Fibroblast of pulmonary artery (primary cell): ENCODE measurements around the gene JMJD7.

ENCODE experiments used
- DNase-seq: peaks from one replicate; pipeline ENCODE4 v3.0.0-alpha.2; 2010; ENCODE audit warnings: low read depth
- H3K4me3 ChIP-seq: replicated peaks from 2 replicates; pipeline ENCODE4 v1.5.1; 2011; ENCODE audit warnings: low read depth, mild to moderate bottlenecking, control low read depth, low read length, moderate library complexity
- TF ChIP-seq, protein P1 (sequence below): IDR thresholded peaks from 2 replicates; pipeline ENCODE4 v1.5.1; 2011; ENCODE audit warnings: mild to moderate bottlenecking, control low read depth, low read length, inconsistent platforms; ENCODE audit errors: missing control alignments

The JMJD7 gene

DNA sequence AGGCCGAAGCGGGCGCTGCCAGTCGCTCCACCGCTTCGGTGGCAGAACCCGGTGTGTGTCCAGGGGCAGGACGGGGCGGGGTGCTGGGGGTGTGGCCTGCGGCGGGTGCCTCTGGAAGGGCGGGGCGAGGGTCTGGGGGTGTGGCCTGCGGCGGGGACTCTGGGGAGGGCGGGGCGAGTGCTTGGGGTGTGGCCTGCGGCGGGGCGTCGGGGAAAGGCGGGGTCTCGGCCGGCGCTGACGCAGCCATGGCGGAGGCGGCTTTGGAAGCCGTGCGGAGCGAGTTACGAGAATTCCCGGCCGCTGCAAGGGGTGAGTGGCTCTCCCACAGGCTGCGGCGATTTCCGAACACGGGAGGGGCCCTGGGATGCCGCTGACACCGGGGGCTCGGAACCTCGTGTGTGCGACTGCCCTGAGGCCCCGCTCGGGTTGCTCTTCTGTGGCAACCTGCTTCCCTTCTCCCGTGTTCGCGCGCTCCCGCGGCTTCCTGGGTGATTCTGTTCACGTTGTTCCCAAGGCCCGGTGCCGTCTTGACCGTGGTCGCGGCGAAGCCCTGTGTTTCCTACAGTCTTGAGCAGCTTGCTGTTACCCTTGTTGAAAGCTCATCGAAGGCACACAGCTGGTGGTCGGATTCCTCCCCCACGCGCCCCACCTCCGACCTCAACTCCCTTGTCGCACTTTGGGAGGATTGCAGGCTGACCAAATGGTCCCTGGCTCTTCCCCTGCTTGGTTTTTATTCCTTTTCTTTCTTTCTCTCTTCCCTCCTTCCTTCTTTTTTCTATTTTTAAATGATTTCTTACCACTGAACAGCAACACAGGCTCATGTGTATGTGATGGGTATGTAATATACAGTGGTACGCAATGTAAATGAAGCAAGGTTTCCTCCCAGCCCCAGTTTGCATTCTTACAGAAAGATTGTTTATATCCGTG is at the start of gene JMJD7:
JMJD7 (plus strand) TSS at position 213 of the 927 bp plus-strand sequence; CDS start at position 246, 33 bp downstream.
- TF ChIP-seq, protein P1, sequence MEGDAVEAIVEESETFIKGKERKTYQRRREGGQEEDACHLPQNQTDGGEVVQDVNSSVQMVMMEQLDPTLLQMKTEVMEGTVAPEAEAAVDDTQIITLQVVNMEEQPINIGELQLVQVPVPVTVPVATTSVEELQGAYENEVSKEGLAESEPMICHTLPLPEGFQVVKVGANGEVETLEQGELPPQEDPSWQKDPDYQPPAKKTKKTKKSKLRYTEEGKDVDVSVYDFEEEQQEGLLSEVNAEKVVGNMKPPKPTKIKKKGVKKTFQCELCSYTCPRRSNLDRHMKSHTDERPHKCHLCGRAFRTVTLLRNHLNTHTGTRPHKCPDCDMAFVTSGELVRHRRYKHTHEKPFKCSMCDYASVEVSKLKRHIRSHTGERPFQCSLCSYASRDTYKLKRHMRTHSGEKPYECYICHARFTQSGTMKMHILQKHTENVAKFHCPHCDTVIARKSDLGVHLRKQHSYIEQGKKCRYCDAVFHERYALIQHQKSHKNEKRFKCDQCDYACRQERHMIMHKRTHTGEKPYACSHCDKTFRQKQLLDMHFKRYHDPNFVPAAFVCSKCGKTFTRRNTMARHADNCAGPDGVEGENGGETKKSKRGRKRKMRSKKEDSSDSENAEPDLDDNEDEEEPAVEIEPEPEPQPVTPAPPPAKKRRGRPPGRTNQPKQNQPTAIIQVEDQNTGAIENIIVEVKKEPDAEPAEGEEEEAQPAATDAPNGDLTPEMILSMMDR = no peak
- H3K4me3 ChIP-seq = peak within 1 kb of the TSS; percentile 87
- peak; percentile 87 for DNase-seq

DNA sequence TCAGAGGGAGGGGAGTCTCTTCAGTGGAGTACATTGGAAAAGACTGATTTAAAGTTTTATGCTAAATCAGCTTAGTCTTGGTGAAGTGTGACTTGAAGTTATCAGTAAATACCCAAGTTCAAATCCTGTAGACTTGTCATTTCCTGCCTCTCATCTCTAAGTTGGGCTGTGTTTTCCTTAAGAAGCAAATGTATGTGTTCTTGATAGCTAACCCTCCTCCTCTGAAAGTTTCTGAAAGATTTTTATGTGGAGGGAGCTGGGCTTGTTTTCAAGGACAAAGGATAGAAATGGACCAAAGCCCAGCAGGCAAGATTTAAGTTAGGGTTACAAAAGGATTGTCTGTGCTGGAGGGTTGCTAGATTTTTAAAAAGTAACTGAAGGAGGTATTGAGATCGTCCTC is 49.4 kb upstream of the JMJD7 start:
- TF ChIP-seq, protein P1 = no peak
- DNase-seq = peak; percentile 41
- no peak overlapping the region for H3K4me3 ChIP-seq

DNA sequence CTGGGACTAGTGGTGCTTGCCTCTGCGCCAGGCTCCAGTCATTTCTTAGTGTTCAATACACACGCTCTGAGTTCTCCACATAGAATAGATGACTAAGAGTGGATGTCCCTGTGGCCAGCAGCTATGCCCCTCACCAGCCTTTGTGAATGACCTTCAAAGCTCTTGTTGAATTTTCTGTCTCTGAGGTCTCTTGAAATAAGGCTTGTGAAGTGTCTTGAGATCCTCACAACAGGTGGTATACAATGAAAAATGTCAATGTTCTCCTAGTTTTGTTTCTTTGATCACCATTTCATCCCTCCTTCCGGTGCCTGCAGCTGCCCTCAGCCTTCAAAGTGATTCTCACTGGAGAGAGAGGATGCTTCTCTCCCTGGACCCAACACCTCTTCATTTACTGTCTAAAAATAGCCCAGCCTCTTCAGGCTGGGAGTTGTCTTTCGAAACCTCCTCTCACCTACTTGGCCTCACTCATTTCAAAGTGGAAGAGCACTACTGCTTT is 48.2 kb upstream of the JMJD7 start:
- DNase-seq = no peak
- no peak overlapping the region for H3K4me3 ChIP-seq
- TF ChIP-seq, protein P1 = no peak

DNA sequence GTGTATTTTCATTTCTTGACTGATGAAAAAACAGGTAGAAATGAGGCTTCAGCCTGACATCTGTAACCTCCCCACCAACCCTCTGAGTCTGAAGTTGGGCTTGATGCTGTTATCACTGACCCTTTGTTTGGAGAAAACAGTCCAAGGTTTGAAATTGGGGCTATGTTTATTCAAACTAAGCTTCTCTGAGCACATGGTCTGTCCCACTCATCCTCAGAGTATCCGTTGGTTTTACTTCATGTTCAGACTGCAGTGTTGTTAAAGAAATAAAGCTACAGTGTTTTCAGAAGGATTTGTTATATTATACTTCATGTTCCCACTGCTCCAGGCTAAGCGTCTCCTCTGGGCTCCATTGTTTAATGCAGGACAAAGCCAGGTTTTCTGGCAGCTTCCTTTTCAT is 47.6 kb upstream of the JMJD7 start:
- DNase-seq = no peak
- H3K4me3 ChIP-seq = no peak overlapping the region
- TF ChIP-seq, protein P1 = no peak

DNA sequence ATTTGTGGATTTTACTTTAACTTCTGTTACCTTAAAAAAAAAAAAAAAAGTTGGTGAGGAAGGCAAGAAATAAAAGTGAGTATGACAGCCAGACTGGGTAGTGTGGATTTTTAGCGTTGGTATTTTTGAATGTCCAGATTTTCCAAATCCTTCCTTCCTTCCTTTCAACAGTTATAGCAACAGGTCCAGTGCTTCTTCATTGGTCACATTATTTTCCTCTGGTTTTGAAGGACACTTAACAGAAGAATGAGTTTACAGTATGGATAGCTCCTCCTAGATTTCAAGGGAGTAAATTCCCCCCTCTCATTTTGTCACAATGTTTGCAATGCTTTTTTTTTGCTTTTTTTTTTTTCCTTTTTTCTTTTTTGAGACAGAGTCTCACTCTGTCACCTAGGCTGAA is 47.2 kb upstream of the JMJD7 start:
- no peak overlapping the region for H3K4me3 ChIP-seq
- TF ChIP-seq, protein P1 = no peak
- no peak for DNase-seq

DNA sequence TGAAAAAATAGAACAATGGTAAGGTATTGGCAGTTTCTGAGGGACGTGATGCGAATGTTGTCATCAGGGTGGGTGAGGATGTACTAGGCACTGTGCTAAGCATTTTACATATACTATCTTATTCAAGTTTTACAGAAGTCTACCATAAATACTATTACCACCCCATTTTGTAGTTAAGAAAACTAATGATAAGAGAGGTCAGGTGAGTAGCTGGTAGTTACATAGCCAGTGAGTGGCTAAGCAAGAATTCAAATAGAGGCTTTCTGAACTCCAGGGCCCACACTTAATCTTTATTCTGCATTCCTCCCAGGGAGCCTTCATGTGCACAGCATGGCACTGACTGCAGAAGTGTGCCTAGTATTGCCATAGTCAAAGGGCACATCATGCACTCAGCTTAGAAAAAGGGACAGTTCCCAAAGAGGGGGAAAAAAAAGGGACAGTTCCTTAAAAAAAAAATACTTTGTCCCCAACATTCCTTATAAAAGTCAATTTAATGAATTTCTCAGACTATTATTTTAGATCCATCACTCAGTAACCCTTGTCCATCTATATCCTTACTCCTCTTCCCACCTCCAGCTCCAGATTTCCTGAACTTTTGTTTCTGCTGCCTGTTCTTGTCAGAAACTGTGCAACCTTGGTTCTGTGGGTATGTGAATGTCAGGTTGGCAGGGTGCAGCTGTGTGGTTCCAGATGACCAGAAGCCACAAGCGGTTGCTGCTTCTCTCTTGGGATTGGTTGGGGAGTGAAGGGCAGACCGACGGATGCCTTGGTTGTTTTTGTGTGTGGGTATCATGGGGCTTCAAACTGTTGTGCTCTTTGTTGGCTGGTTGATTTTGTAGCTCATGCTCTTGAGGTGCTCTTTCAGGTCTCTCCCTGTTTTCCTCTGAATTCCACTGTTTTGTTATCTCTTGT is 45.3 kb upstream of the JMJD7 start:
- no peak overlapping the region for H3K4me3 ChIP-seq
- TF ChIP-seq, protein P1 = no peak
- DNase-seq = no peak
